SK-N-SH (cell line): ENCODE results near the gene TEN1. TPM values are rescaled to one million over a fixed set of nuclear protein-coding genes. Genes with fewer than 3 reads are reported as not detected.

ENCODE experiments used
- CTCF ChIA-PET: fragments of 300-600, 350-600 bp; formaldehyde crosslinking; extraction: SDS; loops from one replicate; lab custom pipeline; 2021; lab: Yijun Ruan, JAX
- POLR2A ChIA-PET: fragments of 350-600 bp; sonication (Branson Sonifier 250); formaldehyde crosslinking; extraction: SDS; loops from one replicate; lab custom pipeline; 2020; ENCODE audit warnings: antibody characterized with exemption, inconsistent platforms; lab: Yijun Ruan, JAX
- DNase-seq: peaks from one replicate; pipeline ENCODE4 v3.0.0; 2012
- H2AFZ ChIP-seq: fragments of 200-600 bp; sonication (generic); 2 replicates; pipeline ENCODE4 v1.8.1; 2016; ENCODE audit warnings: antibody characterized with exemption, mild to moderate bottlenecking, low read depth
- H3F3A ChIP-seq: fragments of 200-600 bp; sonication (generic); replicated peaks from 2 replicates; pipeline ENCODE3; 2016; ENCODE audit warnings: antibody characterized with exemption, mild to moderate bottlenecking; ENCODE audit not compliant: insufficient read depth
- H3K27ac ChIP-seq, 2 experiments: fragments of 200-500 bp in 1 of 2; fragments of 200-600 bp in 1 of 2; sonication (Bioruptor generic) in 1 of 2; sonication (generic), shearing (Covaris generic) in 1 of 2; 2 replicates each; pipeline versions ENCODE4 v1.5.1 to v1.6.1; 2014 to 2016; ENCODE audit warnings: low read depth in 2 of 2, inconsistent platforms in 1 of 2, low read length in 1 of 2, mild to moderate bottlenecking in 1 of 2, mixed read lengths in 1 of 2
- H3K27me3 ChIP-seq: fragments of 200-600 bp; sonication (generic), shearing (Covaris generic); 2 replicates; pipeline ENCODE4 v1.6.1; 2016; ENCODE audit warnings: mixed run types; ENCODE audit not compliant: insufficient read depth
- H3K36me3 ChIP-seq, 2 experiments: fragments of 200-500 bp in 1 of 2; fragments of 200-600 bp in 1 of 2; sonication (Bioruptor generic) in 1 of 2; sonication (generic) in 1 of 2; replicated peaks in 1 of 2; 2 replicates each; pipeline versions ENCODE3 to v1.5.1; 2014 to 2016; ENCODE audit warnings: low read length in 1 of 2, mild to moderate bottlenecking in 1 of 2; ENCODE audit not compliant: insufficient read depth in 2 of 2, control insufficient read depth in 1 of 2
- H3K4me1 ChIP-seq, 2 experiments: fragments of 200-500 bp in 1 of 2; fragments of 200-600 bp in 1 of 2; sonication (Bioruptor generic) in 1 of 2; sonication (generic), shearing (Covaris generic) in 1 of 2; 2 replicates each; pipeline versions ENCODE4 v1.5.1 to v1.6.1; 2014 to 2016; ENCODE audit warnings: low read depth in 1 of 2, low read length in 1 of 2, mixed run types in 1 of 2; ENCODE audit not compliant: insufficient read depth in 2 of 2, control insufficient read depth in 1 of 2
- H3K4me2 ChIP-seq: fragments of 200-600 bp; sonication (generic), shearing (Covaris generic); 2 replicates; pipeline ENCODE4 v1.6.1; 2017; ENCODE audit warnings: mixed run types
- H3K4me3 ChIP-seq, 2 experiments: fragments of 200-500 bp in 1 of 2; fragments of 200-600 bp in 1 of 2; sonication (Bioruptor generic) in 1 of 2; sonication (generic), shearing (Covaris generic) in 1 of 2; 2 replicates each; pipeline versions ENCODE4 v1.5.1 to v1.8.1; 2014 to 2016; ENCODE audit warnings: low read depth in 2 of 2, inconsistent platforms in 1 of 2, low read length in 1 of 2, mild to moderate bottlenecking in 1 of 2, mixed read lengths in 1 of 2, moderate library complexity in 1 of 2
- H3K79me2 ChIP-seq: fragments of 200-600 bp; sonication (generic); 2 replicates; pipeline ENCODE4 v1.8.1; 2017; ENCODE audit warnings: mild to moderate bottlenecking; ENCODE audit not compliant: insufficient read depth
- H3K9ac ChIP-seq: fragments of 200-600 bp; sonication (generic); 2 replicates; pipeline ENCODE4 v1.6.1; 2017; ENCODE audit warnings: mixed run types
- H3K9me2 ChIP-seq: fragments of 200-600 bp; sonication (generic); 2 replicates; pipeline ENCODE4 v1.6.1; 2017; ENCODE audit warnings: mixed run types
- H3K9me3 ChIP-seq: fragments of 200-600 bp; sonication (generic); 2 replicates; pipeline ENCODE4 v1.6.1; 2017; ENCODE audit warnings: mixed run types, mild to moderate bottlenecking, moderate library complexity
- H4K20me1 ChIP-seq: fragments of 200-600 bp; sonication (generic); 2 replicates; pipeline ENCODE4 v1.6.1; 2017; ENCODE audit warnings: mild to moderate bottlenecking, mixed run types; ENCODE audit not compliant: insufficient read depth
- CTCF ChIP-seq: fragments of 200-600 bp; sonication (generic); IDR thresholded peaks from 2 replicates; pipeline ENCODE4 v1.6.1; 2017; ENCODE audit warnings: antibody characterized with exemption, mild to moderate bottlenecking, moderate library complexity
- EZH2phosphoT487 ChIP-seq: fragments of 200-600 bp; sonication (generic); IDR thresholded peaks from 2 replicates; pipeline ENCODE4 v1.6.1; 2017; ENCODE audit warnings: low read depth, mixed run types, mild to moderate bottlenecking, antibody characterized with exemption, moderate library complexity, borderline replicate concordance
- FOXJ3 ChIP-seq: sonication (generic); formaldehyde crosslinking; IDR thresholded peaks from 2 replicates; pipeline ENCODE4 v1.5.1; 2020; ENCODE audit warnings: mild to moderate bottlenecking, missing genetic modification reagents
- GATA2 ChIP-seq: sonication (generic); formaldehyde crosslinking; IDR thresholded peaks from 2 replicates; pipeline ENCODE4 v1.5.0; 2020; ENCODE audit warnings: mild to moderate bottlenecking, missing genetic modification reagents
- IRF3 ChIP-seq: fragments of 150-350 bp; IDR thresholded peaks from 2 replicates; pipeline ENCODE4 v1.6.1; 2016; ENCODE audit warnings: mild to moderate bottlenecking, low read depth, low read length
- MAX ChIP-seq: IDR thresholded peaks from 2 replicates; pipeline ENCODE4 v1.4.0; 2012; ENCODE audit warnings: low read depth
- MEF2A ChIP-seq: IDR thresholded peaks from 2 replicates; pipeline ENCODE4 v1.4.0; 2012; ENCODE audit warnings: low read depth, borderline replicate concordance
- NRF1 ChIP-seq: IDR thresholded peaks from 2 replicates; pipeline ENCODE4 v1.6.1; 2012; ENCODE audit warnings: low read depth, mild to moderate bottlenecking, low read length
- RAD21 ChIP-seq: IDR thresholded peaks from 2 replicates; pipeline ENCODE4 v1.6.1; 2012; ENCODE audit warnings: mild to moderate bottlenecking, low read length
- RXRA ChIP-seq: IDR thresholded peaks from 2 replicates; pipeline ENCODE4 v1.4.0; 2012; ENCODE audit warnings: low read depth, mild to moderate bottlenecking, borderline replicate concordance
- SIN3A ChIP-seq: IDR thresholded peaks from 2 replicates; pipeline ENCODE4 v1.6.1; 2012; ENCODE audit warnings: low read depth, mild to moderate bottlenecking, low read length, moderate library complexity, borderline replicate concordance
- SMC3 ChIP-seq: IDR thresholded peaks from 2 replicates; pipeline ENCODE4 v1.6.1; 2012; ENCODE audit warnings: low read depth, low read length, improper control_type of control experiment
- TEAD4 ChIP-seq: IDR thresholded peaks from 2 replicates; pipeline ENCODE4 v1.4.0; 2012; ENCODE audit warnings: mild to moderate bottlenecking, borderline replicate concordance; ENCODE audit not compliant: insufficient read depth
- YY1 ChIP-seq: IDR thresholded peaks from 2 replicates; pipeline ENCODE4 v1.4.0; 2012; ENCODE audit warnings: low read depth, mild to moderate bottlenecking
- WGBS: methylation state at CpG from one replicate; pipeline ENCODE4 v1.1.6; 2017; ENCODE audit warnings: low lambda C conversion rate; 5-methylcytosine and 5-hydroxymethylcytosine counted together
- polyA plus RNA-seq, 3 experiments: library from polyadenylated mRNA; depleted of rRNA; stranded (reverse); fragments of >200 nt; gene quantifications; 2 replicates each; pipeline ENCODE4 v1.2.3, GENCODE V29; 2012

TEN1 gene
- polyA plus RNA-seq, 1 of the 3 experiments (the other 2 are of a cell fraction) = 33.6 TPM

- TF ChIP-seq RAD21 (0 out of 2 replicates have a peak, but pooled peaks have one; percentile 2), IRF3 (no peak)
Observed at GRCh38 chr17:76032073-76032779, 53.2 kb downstream of the TEN1 start (continued).

- CTCF ChIA-PET = interaction anchor here (0.7 to 13.5 kb wide), 9 partner anchors 13 to 353 kb away, joined by 3 to 133 read pairs (median 4); no protein-coding TSS in a partner anchor
Observed at GRCh38 chr17:76032780-76033108, 53.7 kb downstream of the TEN1 start.

More at GRCh38 chr17:76032780-76033108, 53.7 kb downstream of the TEN1 start:
- DNase-seq = no peak
- Histone ChIP-seq H3K4me3 (no peak overlapping the region), H3K9ac (no peak overlapping the region), H2AFZ (no peak overlapping the region), H3K4me2 (no peak overlapping the region), H3K27me3 (no peaks in the 10 kb centered on the region), H3K27ac (no peak overlapping the region), H3K9me3 (no peaks in the 10 kb centered on the region), H4K20me1 (no peaks in the 10 kb centered on the region), H3F3A (peaks cover 13% of the 10 kb centered on the region), H3K9me2 (no peaks in the 10 kb centered on the region), H3K79me2 (no peaks in the 10 kb centered on the region), H3K4me1 (peaks cover 9 to 23% of the 10 kb centered on the region in 2 experiments; a peak in 3 of 4 replicates), H3K36me3 (no peaks in the 10 kb centered on the region)
- POLR2A ChIA-PET = no interaction called here
- TF ChIP-seq SIN3A (no peak), RXRA (no peak), SMC3 (no peak), GATA2 (no peak), CTCF (no peak), YY1 (no peak), NRF1 (no peak), TEAD4 (no peak), MEF2A (no peak), FOXJ3 (CRISPR knock-in tag) (no peak), MAX (no peak), EZH2phosphoT487 (no peak)
- WGBS = 88% methylated on average over 5 of the region's 5 CpGs
